Germinal center (tissue), 1 donor: ENCODE measurements around the gene LRFN4.

Experiments used
- DNase-seq: peaks from one replicate; pipeline ENCODE4 v3.0.0; 2012; ENCODE audit warnings: mixed read lengths, low spot score

The LRFN4 gene

GRCh38 chr11:66889960-66890359, 33.1 kb downstream of the LRFN4 start:
- no peak for DNase-seq

DNA sequence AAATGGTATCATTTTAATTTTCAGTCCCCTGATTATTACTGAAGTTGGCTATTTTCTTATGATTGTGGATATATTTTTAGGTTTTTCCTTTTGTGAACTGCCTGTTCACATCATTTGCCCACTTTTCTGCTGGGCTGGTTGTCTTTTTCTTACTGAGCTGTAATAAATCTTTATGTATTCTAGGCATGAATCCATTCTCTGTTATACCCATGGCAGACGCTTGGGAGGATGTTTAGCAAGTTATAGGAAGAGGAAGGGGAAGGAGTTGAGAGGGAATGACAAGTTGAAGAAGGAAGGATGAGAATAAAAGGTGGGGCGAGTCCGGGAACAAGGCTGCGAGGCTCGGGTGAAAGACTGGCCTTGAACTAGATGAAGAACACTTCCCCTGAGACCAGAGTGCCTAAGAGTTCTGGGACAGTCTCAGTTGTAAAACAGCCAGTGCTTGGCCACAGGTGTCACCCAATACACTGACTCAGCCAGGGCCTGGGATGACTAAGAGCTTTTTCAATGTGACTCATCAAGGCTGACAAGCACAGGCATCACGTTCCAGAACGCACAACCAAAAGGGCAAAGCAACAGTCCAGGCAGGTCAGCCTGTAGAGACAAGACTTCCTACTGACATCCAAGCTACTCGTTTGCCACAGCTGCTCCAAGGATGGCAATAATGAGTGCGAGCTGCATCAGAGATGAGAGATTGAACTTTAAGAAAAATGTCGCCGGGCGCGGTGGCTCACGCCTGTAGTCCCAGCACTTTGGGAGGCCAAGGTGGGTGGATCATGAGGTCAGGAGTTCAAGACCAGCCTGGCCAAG, 35.2 kb downstream of the LRFN4 start:
- DNase-seq = no peak

DNA sequence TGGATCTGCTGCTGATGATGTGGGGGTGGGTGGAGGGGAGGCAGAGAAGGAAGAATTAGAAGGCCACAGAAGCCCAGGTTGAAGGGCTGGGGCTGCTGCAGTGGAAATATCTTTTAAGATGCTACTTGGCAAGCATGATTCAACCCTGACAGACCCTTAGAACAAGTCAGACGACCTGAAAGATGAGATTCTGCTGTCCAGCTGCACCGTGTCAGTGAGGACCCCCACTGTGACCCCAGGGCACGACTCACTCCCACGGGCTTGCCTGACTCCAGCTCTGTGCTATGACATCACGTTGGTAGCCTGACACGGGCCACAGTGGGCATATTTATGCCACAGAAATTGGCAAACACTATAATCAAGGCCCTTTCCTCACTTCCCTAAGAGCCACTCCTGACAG, 36.0 kb downstream of the LRFN4 start:
- no peak for DNase-seq

- DNase-seq = no peak
Observed at GRCh38 chr11:66894141-66894540, 37.3 kb downstream of the LRFN4 start.

GRCh38 chr11:66901964-66902390, 45.1 kb downstream of the LRFN4 start:
- DNase-seq = no peak

GRCh38 chr11:66902486-66903177, 45.8 kb downstream of the LRFN4 start:
- no peak for DNase-seq

DNA sequence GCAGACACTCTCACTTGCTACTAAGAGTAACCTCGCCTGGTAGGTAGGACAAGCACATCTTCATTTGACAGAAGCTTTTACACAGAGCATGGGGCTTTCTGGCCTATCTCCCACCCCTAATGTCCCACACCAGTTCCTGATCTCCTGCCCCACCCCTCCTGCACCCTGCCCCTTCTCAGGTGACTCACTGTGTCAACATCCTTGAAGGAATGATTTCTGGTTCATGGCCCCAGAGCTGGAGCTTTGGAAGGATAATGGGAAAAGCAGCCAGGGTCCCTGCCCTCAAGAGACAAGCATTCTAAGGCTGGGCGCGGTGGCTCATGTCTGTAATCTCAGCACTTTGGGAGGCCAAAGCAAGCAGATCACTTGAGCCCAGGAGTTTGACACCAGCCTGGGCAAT, 47.2 kb downstream of the LRFN4 start:
- DNase-seq = no peak

- DNase-seq = no peak
Observed at GRCh38 chr11:66904561-66904960, 47.7 kb downstream of the LRFN4 start.

GRCh38 chr11:66904981-66905521, 48.2 kb downstream of the LRFN4 start:
- DNase-seq = no peak

DNA sequence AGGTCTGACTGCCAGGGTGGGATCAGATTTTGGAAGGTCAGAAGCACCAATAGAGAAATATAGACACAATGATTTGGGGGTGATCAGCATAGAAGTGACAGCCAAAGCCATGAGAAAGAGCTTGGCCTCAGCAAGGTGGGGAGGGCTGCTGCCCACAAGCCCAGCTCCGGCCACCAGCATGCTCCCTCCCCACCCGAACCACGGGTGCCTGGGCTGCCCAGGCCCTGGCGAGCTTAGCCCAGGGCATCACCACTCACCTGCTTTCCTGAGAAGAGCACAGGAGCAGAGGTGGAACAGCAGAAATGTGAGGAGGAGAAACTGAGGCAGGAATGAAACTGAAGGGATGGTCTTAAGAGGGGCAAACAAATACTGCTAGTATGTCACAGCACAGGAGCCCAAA, 48.8 kb downstream of the LRFN4 start:
- no peak for DNase-seq

DNA sequence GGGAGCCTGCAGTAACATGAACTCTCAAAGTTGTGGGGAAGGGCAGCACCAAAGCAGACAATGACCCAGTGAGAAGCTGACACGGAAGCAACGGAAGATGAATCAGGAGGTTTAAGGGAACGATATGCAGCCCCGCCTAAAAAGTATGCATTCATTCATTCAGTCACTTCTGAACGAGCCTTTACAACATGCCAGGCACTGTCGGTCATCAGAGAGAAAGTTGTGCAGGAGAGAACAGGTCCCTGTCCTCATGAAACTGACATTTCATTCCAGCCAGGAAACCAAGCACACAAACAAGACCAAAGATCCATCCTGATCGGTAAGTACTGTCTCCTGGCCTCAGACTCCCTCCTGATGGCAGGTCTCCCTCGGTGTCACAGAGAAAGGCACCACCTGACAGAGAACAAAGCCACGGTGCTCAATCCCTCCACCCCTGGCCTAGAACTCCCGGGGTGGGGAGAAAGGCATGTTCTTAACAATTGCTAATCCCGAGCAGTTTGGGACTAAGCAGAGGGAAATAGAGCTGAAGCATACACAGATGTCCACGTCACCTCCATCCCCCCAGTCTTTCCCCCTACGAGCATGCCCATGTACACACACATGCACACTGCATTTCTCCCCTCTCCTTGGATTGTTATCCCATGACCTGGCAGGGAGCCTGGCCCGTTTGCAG, 49.3 kb downstream of the LRFN4 start:
- no peak for DNase-seq

DNA sequence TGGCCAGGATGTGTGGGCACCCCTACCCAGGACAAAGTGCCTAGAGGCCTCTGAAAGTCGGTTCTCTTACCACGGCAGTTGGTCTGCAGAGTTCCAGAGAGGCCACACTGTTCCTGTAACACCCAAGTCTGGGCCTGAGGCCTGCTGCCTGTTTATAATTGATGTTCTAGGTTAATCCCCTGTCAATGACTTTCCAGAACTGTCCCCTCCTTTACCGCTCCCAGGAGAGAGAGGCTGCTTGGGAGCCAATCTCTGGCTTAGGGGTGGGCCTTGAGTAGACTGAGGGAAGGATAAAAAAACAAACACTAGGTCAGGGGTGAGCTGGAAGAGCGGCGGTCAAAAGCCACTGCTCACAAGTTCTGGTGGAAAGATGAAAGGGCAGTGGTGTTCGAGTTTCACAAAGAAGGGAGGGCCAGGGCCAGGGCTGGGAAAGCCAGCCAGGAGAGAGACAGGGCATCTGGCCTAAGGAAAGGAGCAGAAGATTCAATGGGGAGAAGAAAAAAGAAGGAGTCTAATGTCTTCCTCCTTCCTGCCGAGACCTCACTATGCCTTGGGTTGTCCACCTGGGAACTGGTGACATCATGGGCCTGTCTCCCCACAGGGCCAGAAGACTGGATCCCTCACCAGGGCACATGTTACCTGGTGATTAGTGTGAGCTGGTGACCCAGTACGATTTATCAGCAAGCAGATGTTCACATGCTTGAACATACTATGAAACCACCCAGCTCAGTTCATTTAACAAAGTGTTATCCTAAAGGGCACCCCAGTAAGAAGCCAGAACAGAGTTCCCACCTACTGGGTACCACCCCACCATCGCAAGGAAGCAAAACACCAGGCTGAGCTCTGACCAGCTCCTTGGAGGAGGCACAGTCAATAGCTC, 51.1 kb downstream of the LRFN4 start:
- DNase-seq = no peak

- no peak for DNase-seq
Observed at GRCh38 chr11:66909181-66909580, 52.3 kb downstream of the LRFN4 start.

- DNase-seq = no peak
Observed at GRCh38 chr11:66910016-66910415, 53.2 kb downstream of the LRFN4 start.
